SU-DHL-6 (cell line): ENCODE results near the gene RAB22A.

Experiments
- CTCF ChIP-seq: fragments of 200-600 bp; sonication (generic); IDR thresholded peaks from one replicate; pipeline ENCODE4 v1.5.1; 2017; ENCODE audit warnings: antibody characterized with exemption, mild to moderate bottlenecking, low read length, moderate library complexity; ENCODE audit not compliant: insufficient read depth, poor library complexity, severe bottlenecking
- EZH2phosphoT487 ChIP-seq: fragments of 200-600 bp; sonication (generic), shearing (Covaris generic); conservative IDR thresholded peaks from 2 replicates; pipeline ENCODE4 v1.6.1; 2018; ENCODE audit warnings: mild to moderate bottlenecking, antibody characterized with exemption, low read length, moderate library complexity, mixed read lengths

DNA sequence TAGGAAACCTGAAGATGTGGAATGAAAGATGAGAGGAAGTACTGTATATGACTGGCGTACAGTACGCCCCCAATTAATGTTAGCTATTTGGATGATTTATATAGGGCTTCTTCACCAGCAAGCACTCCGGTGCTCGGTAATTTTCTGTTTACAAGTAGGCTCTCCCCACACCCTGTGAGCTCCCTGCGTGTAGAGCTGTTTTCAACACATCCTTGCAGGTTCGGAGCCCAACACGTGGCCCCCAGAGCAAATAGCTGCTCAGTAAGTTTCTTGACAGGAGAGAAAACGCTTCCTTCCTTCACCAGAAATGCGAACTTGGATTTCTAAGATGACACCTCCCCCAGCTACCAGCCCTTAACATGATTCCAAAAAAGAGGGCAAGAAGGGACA, 1.2 kb upstream of the RAB22A start:
- no peak for TF ChIP-seq CTCF
- no peak for TF ChIP-seq EZH2phosphoT487
